ENCODE measurements around the gene CFAP410.

CFAP410 gene

GRCh38 chr21:44338971-44339910 lies at the start of gene CFAP410:
TSS of gene CFAP410 (minus strand) at chr21:44339390. CDS start at chr21:44339194, 196 bp downstream.
- no peaks in the 10 kb centered on the region for H3K9me3 ChIP-seq (ENCODE audit: control insufficient read depth, low read length)
- peaks cover 8% of the 10 kb centered on the region for H3K4me1 ChIP-seq
- H3K9ac ChIP-seq, result peak within 1 kb of the TSS; percentile 67
- no peak for TF ChIP-seq CTCF (IDR thresholded peaks at IDR 0.05)
- peak within 1 kb of the TSS; percentile 75 for H3K4me2 ChIP-seq (ENCODE audit: low read length)
- H2AFZ ChIP-seq, result peak within 1 kb of the TSS; percentile 91
- H3K4me3 ChIP-seq (ENCODE audit: low read depth, low read length), result peak within 1 kb of the TSS; percentile 89
- no peaks in the 10 kb centered on the region for H3K27me3 ChIP-seq (ENCODE audit: control insufficient read depth, insufficient read depth, low read length)
- H3K79me2 ChIP-seq, result no peaks in the 10 kb centered on the region
- no peaks in the 10 kb centered on the region for H3K36me3 ChIP-seq (ENCODE audit: control insufficient read depth, insufficient read depth, low read length)
- H3K27ac ChIP-seq, result peak within 1 kb of the TSS; percentile 96

GRCh38 chr21:44384968-44385367 lies 45.8 kb upstream of the CFAP410 start:
- Histone ChIP-seq H2AFZ (no peak overlapping the region), H3K79me2 (no peaks in the 10 kb centered on the region), H3K36me3 (ENCODE audit: control insufficient read depth, insufficient read depth, low read length) (no peaks in the 10 kb centered on the region), H3K4me2 (ENCODE audit: low read length) (no peak overlapping the region), H3K9ac (no peak overlapping the region), H3K4me1 (no peaks in the 10 kb centered on the region), H3K4me3 (ENCODE audit: low read depth, low read length) (no peak overlapping the region), H3K27me3 (ENCODE audit: control insufficient read depth, insufficient read depth, low read length) (no peaks in the 10 kb centered on the region), H3K9me3 (ENCODE audit: control insufficient read depth, low read length) (no peaks in the 10 kb centered on the region), H3K27ac (no peak overlapping the region)
- TF ChIP-seq CTCF (IDR thresholded peaks at IDR 0.05), result no peak

- H2AFZ ChIP-seq, result no peak overlapping the region
- no peaks in the 10 kb centered on the region for H3K36me3 ChIP-seq (ENCODE audit: control insufficient read depth, insufficient read depth, low read length)
- no peak overlapping the region for H3K9ac ChIP-seq
- H3K9me3 ChIP-seq (ENCODE audit: control insufficient read depth, low read length), result no peaks in the 10 kb centered on the region
- no peak overlapping the region for H3K27ac ChIP-seq
- TF ChIP-seq CTCF (IDR thresholded peaks at IDR 0.05), result no peak
- H3K4me3 ChIP-seq (ENCODE audit: low read depth, low read length), result no peak overlapping the region
- no peak overlapping the region for H3K4me2 ChIP-seq (ENCODE audit: low read length)
- no peaks in the 10 kb centered on the region for H3K79me2 ChIP-seq
- no peaks in the 10 kb centered on the region for H3K4me1 ChIP-seq
- no peaks in the 10 kb centered on the region for H3K27me3 ChIP-seq (ENCODE audit: control insufficient read depth, insufficient read depth, low read length)
Observed at GRCh38 chr21:44383216-44383615, 44.0 kb upstream of the CFAP410 start.

- H3K36me3 ChIP-seq (ENCODE audit: control insufficient read depth, insufficient read depth, low read length), result no peaks in the 10 kb centered on the region
- no peak overlapping the region for H3K4me2 ChIP-seq (ENCODE audit: low read length)
- no peak for TF ChIP-seq CTCF (IDR thresholded peaks at IDR 0.05)
Observed at GRCh38 chr21:44382536-44382935, 43.3 kb upstream of the CFAP410 start.

More at GRCh38 chr21:44382536-44382935, 43.3 kb upstream of the CFAP410 start:
- Histone ChIP-seq H3K79me2 (no peaks in the 10 kb centered on the region), H3K9ac (no peak overlapping the region), H3K27me3 (ENCODE audit: control insufficient read depth, insufficient read depth, low read length) (no peaks in the 10 kb centered on the region), H3K4me3 (ENCODE audit: low read depth, low read length) (no peak overlapping the region), H3K27ac (no peak overlapping the region), H3K9me3 (ENCODE audit: control insufficient read depth, low read length) (no peaks in the 10 kb centered on the region), H2AFZ (no peak overlapping the region), H3K4me1 (no peaks in the 10 kb centered on the region)
